HG02623 (cell line): Measurements from ENCODE around the gene PABPN1L.

Source experiments
- ATAC-seq: cut with Tn5 transposase; IDR thresholded peaks from one replicate; pipeline ENCODE4 v1.9.1; 2021; ENCODE audit warnings: moderate library complexity; ENCODE audit not compliant: unreplicated experiment

Gene PABPN1L

GRCh38 chr16:88814144-88814502, 52.3 kb downstream of the PABPN1L start:
- ATAC-seq, result no peak
